Adipocyte (in vitro differentiated cells): ENCODE measurements around the gene COL11A2.
"Not testable (repeated sequence)": the region's sequence is repeated elsewhere in the genome, so short reads cannot be mapped to it uniquely, and the experiment has no call there.

Experiments used
- DNase-seq: peaks from one replicate; pipeline ENCODE4 v3.0.0-alpha.2; 2015; ENCODE audit warnings: low read depth
- H3K27me3 ChIP-seq: replicated peaks from 2 replicates; pipeline ENCODE4 v1.7.0; 2013; ENCODE audit warnings: mild to moderate bottlenecking, low read length, moderate library complexity; ENCODE audit not compliant: control insufficient read depth, insufficient read depth
- H3K36me3 ChIP-seq: 2 replicates; pipeline ENCODE4 v1.7.0; 2013; ENCODE audit warnings: low read length, mild to moderate bottlenecking, moderate library complexity; ENCODE audit not compliant: control insufficient read depth, insufficient read depth, severe bottlenecking
- H3K4me1 ChIP-seq: 2 replicates; pipeline ENCODE4 v1.7.0; 2013; ENCODE audit warnings: mild to moderate bottlenecking, low read length, moderate library complexity; ENCODE audit not compliant: control insufficient read depth, insufficient read depth
- H3K4me3 ChIP-seq: 2 replicates; pipeline ENCODE4 v1.7.0; 2013; ENCODE audit warnings: mild to moderate bottlenecking, low read length, moderate library complexity
- H3K9ac ChIP-seq: 2 replicates; pipeline ENCODE4 v1.7.0; 2013; ENCODE audit warnings: mild to moderate bottlenecking, low read length, moderate library complexity
- H3K9me3 ChIP-seq: 2 replicates; pipeline ENCODE4 v1.7.0; 2013; ENCODE audit warnings: mild to moderate bottlenecking, low read length, moderate library complexity; ENCODE audit not compliant: control insufficient read depth

Gene COL11A2

DNA sequence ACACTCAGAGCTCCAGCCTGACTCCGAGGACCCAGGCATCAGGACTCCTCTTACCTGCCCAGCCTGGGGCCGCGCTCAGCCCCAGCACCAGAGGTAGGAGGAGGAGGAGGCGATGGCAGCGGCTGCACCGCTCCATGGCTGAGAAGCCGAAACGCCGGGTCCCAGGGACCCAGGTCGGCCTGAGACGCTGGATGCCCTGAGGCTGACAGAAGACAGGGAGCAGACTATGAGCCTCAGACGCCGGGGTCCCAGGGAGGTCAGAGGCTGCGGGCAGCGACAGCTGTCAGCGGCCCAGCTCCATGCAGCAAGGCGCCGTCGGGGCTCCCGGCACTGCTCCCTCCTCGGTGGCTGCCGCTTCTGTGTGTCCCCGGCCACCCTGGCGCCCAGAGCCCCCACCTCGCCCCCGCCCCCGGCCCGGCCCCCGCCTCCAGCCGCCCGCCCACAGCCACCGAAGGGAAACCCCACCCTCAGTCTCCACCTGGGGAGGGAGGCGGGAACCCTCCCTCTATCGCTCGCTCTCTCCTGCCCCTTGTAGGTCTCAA, at the start of gene COL11A2:
Gene COL11A2, minus strand, starts transcription at position 363 of the 542 bp plus-strand sequence. Its CDS starts 227 bp downstream, at position 136.
- H3K4me3 ChIP-seq: peak within 1 kb of the TSS; percentile 74
- no peak for DNase-seq
- H3K36me3 ChIP-seq: peaks cover 35% of the 10 kb centered on the region
- peak within 1 kb of the TSS; percentile 68 for H3K9ac ChIP-seq
- no peaks in the 10 kb centered on the region for H3K9me3 ChIP-seq
- H3K4me1 ChIP-seq: peaks cover 2% of the 10 kb centered on the region
- H3K27me3 ChIP-seq: peaks cover 28% of the 10 kb centered on the region

DNA sequence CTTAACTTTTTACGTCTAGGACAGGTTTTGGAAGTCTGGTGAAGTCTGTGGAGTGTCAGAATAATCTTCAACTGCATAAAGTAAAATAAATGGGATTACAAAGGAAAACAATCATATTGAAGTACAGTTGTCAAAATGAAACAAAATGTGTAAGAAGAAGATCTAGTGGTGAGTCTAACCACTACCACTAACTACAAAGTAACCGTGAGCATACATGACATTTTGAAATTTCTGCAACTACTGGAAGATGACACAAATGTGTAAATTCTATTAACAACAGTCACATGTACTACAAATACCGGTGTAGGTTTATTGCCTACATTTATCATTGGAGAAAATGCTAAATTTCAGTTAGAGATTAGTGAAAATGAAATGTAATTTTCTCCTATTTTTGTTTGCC, 49.7 kb upstream of the COL11A2 start:
- Histone ChIP-seq H3K9ac (no peak overlapping the region), H3K9me3 (no peaks in the 10 kb centered on the region), H3K36me3 (no peaks in the 10 kb centered on the region), H3K27me3 (peaks cover 16% of the 10 kb centered on the region), H3K4me1 (peaks cover 2% of the 10 kb centered on the region), H3K4me3 (no peak overlapping the region)
- DNase-seq: no peak

DNA sequence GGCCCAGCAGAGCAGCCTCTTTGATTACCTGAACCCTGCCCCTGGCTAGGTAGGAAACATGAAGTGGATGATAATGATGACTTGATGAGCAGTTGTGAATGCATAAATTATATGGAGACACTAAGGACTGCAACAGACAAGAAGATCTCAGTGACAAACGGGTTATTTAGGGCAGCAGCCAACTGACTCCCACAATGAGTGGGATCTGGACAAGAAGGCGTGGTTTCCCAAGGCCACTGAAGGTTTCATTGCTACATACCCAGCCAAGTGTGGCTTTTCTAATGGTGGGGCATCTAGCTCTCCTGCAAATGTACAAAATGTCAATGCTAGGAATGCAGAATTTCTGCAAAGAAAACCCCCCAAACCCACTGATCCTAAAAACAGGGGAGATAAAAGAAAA, 45.5 kb upstream of the COL11A2 start:
- no peak overlapping the region for H3K9ac ChIP-seq
- DNase-seq: no peak
- no peaks in the 10 kb centered on the region for H3K4me1 ChIP-seq
- H3K27me3 ChIP-seq: peaks cover 41% of the 10 kb centered on the region
- H3K36me3 ChIP-seq: no peaks in the 10 kb centered on the region
- no peaks in the 10 kb centered on the region for H3K9me3 ChIP-seq
- H3K4me3 ChIP-seq: no peak overlapping the region

DNA sequence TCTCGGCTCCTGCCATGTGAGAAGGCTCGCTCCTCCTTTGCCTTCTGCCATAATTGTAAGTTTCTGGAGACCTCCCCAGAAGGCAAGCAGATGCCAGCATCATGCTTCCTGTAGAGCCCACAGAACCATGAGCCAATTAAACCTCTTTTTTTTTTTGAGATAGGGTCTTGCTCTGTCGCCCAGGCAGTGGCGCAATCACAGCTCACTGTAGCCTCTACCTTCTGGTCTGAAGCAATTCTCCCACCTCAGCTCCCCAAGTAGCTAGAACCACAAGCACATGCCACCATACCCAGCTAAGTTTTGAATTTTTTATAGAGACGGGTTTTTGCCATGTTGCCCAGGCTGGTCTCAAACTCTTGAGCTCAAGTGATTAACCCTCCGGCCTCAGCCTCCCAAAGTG, 44.6 kb upstream of the COL11A2 start:
- peaks cover 47% of the 10 kb centered on the region for H3K27me3 ChIP-seq
- no peaks in the 10 kb centered on the region for H3K4me1 ChIP-seq
- no peaks in the 10 kb centered on the region for H3K9me3 ChIP-seq
- no peak overlapping the region for H3K9ac ChIP-seq
- DNase-seq: no peak
- no peaks in the 10 kb centered on the region for H3K36me3 ChIP-seq
- no peak overlapping the region for H3K4me3 ChIP-seq

DNA sequence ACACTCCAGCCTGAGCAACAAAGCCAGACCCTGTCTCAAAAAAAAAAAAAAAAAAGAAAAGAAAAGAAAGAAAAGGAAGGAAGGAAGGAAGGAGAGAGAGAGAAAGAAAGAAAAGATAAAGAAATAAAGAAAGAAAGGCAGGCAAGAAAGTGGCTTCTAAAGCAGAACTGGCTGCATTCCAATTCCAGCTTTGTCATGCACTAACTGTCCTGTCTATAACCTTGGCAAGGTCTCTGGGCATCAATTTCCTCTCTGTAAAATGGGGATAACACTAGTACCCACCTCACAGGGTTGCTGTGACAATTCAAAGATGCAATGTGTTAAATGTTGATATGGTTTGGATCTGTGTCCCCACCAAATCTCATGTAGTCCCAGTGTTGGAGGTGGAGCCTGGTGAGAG, 44.1 kb upstream of the COL11A2 start:
- H3K4me1 ChIP-seq: no peaks in the 10 kb centered on the region
- no peak for DNase-seq

DNA sequence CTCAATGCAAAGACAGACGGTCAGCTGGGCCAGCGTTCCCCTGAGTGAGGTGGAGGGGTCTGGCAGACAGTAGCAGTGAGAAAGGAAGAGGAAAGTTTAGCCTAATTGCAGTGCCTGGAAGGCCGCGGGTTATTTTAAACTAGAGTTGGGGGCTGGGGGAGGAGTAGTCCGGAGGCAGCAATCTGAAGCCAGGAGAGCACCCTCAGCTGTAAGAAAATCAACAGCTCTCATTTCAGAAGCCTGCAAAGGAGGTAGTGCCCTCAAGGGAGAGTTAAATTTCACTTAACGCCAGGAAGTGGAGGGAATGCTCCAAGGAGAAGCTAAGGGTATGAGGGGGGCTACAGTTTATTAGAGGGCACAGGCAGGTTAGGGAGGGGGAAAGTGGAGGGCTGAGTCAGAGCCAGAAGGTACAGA, 43.0 kb upstream of the COL11A2 start:
- no peak for DNase-seq
- Histone ChIP-seq H3K4me3 (no peak overlapping the region), H3K36me3 (no peaks in the 10 kb centered on the region), H3K9ac (no peak overlapping the region), H3K9me3 (no peaks in the 10 kb centered on the region), H3K27me3 (peaks cover 43% of the 10 kb centered on the region), H3K4me1 (no peaks in the 10 kb centered on the region)

More for the DNA sequence above, 44.1 kb upstream of the COL11A2 start:
- Histone ChIP-seq H3K4me3 (no peak overlapping the region), H3K27me3 (peaks cover 47% of the 10 kb centered on the region), H3K9ac (no peak overlapping the region), H3K36me3 (no peaks in the 10 kb centered on the region), H3K9me3 (no peaks in the 10 kb centered on the region)

DNA sequence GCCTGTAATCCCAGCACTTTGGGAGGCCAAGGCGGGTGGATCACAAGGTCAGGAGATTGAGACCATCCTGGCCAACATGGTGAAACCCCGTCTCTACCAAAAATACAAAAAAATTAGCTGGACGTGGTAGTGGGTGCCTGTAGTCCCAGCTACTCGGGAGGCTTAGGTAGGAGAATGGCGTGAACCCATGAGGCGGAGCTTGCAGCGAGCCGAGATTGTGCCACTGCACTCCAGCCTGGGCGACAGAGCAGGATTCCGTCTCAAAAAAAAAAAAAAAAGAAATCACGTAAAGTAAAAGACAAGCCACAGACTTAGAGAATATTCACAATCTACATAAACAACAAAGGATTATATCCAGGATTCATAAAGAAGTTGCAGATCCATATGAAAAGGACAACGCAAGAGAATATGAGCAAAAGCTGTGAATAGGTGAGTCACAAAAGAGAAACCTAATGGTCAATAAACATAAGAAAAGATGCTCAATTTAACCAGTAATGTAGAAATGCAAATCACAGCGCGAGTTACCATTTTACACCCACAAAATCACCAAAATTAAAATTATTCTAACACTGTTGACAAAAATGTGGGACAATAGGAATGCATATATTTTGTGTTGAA, 34.3 kb upstream of the COL11A2 start:
- H3K4me1 ChIP-seq, H3K9me3 ChIP-seq, H3K36me3 ChIP-seq, DNase-seq, H3K9ac ChIP-seq, H3K4me3 ChIP-seq: not testable (repeated sequence)
- H3K27me3 ChIP-seq: peaks cover 33% of the 10 kb centered on the region

DNA sequence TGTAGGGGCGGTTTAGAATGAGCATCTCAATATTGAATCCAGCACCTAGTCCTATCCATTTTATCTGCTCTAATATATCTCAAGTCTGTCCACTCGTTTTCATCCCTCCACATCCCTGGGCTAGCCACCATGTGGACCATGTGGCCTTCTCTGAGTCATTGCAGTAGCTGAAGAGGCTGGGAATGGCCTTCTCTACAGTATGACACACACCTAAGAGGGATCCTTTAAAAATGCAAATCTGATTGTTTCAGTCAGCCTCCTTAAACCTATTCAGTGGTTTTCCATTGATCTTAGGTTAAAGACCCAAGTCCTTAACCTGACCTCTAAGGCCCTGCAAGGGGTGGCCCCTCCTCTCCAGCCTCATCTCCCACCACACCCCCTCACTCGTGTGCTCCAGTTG, 25.4 kb upstream of the COL11A2 start:
- Histone ChIP-seq H3K9ac (no peak overlapping the region), H3K4me1 (peaks cover 9% of the 10 kb centered on the region), H3K36me3 (no peaks in the 10 kb centered on the region), H3K9me3 (no peaks in the 10 kb centered on the region), H3K4me3 (no peak overlapping the region), H3K27me3 (peaks cover 9% of the 10 kb centered on the region)
- no peak for DNase-seq

DNA sequence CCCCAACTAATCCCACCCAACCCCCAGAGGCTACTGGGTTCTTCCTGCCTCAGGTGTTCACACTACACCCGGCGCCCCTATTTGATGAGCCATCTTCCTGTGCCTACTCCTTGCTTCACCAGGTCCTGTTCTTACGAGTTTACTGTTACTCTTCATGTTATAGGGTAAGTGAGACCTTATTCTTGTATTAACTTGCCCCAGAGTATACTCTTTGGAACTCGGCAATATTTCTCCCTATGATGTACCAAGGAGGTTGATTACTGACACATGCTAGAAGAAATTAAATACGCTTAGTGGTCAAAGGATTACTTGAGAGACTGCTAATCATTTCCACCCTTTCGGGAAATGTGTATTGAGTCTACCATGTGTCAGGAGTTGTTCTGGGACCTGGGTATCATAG, 25.0 kb upstream of the COL11A2 start:
- Histone ChIP-seq H3K36me3 (no peaks in the 10 kb centered on the region), H3K4me3 (no peak overlapping the region), H3K9ac (no peak overlapping the region), H3K4me1 (peaks cover 12% of the 10 kb centered on the region), H3K9me3 (no peaks in the 10 kb centered on the region), H3K27me3 (peaks cover 9% of the 10 kb centered on the region)
- DNase-seq: no peak

DNA sequence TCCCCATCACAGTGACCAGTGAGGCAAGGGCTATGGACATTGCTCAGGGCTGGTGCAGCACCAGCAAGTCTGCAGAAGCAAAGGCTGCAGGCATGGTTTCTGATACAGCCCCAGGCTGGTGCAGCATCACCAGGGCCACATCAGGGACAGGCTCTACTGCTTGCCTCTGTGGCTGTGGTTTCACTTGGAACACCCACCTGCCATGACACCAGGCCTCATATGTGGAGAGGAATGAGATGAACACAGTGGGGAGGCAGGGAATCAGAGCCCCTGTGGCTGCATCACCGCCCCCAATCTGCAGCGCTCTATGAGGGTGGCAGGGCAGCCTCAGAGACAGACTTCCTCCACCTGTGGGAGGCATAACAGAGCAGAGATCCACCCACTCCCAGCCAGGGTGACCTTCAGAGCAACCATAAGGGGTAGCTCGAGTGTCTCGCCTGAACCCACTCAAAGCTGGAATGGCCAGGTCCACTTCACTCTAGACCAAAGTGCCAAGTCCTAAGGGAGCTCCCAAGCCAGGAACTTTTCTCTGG, 23.9 kb upstream of the COL11A2 start:
- Histone ChIP-seq H3K27me3 (peaks cover 5% of the 10 kb centered on the region), H3K4me1 (peaks cover 12% of the 10 kb centered on the region), H3K9me3 (no peaks in the 10 kb centered on the region), H3K36me3 (no peaks in the 10 kb centered on the region), H3K4me3 (no peak overlapping the region), H3K9ac (no peak overlapping the region)
- no peak for DNase-seq

DNA sequence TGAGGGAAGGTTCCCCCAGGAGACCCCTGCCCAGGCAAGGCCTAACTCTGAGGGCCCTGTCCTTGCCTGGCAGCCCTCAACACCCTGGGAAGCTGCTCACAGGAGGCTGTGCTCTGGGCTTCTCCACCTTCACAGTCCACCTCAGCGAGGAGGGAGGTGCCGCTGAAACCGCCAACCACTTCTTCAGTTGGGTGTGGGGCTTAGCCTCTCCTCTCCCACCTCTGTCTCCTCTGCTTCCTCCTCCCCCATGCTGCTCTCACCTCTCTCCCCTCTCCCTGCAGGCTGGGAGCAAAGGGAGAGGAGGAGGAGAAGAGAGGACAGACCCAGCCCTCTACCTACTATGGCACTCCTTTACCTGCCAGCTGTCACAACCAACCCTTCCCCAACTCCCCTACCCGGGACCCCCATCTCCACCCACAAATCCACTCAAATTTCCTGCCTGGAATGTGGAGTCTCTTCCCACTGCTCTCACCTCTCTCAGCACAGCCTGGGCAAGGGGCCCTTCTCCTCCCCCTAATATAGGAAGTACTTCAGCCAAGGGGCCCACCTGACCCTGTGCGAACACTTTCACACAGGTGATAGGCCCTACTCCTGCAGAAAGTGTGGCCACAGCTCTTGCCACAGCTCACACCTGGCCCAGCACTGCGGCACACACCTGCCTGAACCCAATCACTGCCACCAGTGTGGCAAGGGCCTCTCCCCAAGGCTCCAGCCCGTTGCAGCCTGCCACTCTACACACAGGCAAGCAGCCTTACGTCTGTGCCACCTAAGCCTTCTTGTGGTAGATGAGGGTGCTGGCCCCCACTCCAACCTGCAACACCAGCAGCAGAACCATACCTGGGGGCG, 23.2 kb upstream of the COL11A2 start:
- Histone ChIP-seq H3K4me1 (peaks cover 12% of the 10 kb centered on the region), H3K27me3 (peaks cover 5% of the 10 kb centered on the region)
- DNase-seq: no peak

More for the DNA sequence above, 23.2 kb upstream of the COL11A2 start:
- Histone ChIP-seq H3K9me3 (no peaks in the 10 kb centered on the region), H3K4me3 (no peak overlapping the region), H3K36me3 (peaks cover 4% of the 10 kb centered on the region), H3K9ac (no peak overlapping the region)
